HS-27A (cell line): ENCODE measurements around the gene KCNG2.
"Not testable (repeated sequence)": the region's sequence is repeated elsewhere in the genome, so short reads cannot be mapped to it uniquely, and the experiment has no call there.

ENCODE experiments used
- DNase-seq: peaks from one replicate; pipeline ENCODE4 v3.0.0-alpha.2; 2012; ENCODE audit warnings: low read depth, missing footprints

Gene KCNG2, protein sequence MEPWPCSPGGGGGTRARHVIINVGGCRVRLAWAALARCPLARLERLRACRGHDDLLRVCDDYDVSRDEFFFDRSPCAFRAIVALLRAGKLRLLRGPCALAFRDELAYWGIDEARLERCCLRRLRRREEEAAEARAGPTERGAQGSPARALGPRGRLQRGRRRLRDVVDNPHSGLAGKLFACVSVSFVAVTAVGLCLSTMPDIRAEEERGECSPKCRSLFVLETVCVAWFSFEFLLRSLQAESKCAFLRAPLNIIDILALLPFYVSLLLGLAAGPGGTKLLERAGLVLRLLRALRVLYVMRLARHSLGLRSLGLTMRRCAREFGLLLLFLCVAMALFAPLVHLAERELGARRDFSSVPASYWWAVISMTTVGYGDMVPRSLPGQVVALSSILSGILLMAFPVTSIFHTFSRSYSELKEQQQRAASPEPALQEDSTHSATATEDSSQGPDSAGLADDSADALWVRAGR

DNA sequence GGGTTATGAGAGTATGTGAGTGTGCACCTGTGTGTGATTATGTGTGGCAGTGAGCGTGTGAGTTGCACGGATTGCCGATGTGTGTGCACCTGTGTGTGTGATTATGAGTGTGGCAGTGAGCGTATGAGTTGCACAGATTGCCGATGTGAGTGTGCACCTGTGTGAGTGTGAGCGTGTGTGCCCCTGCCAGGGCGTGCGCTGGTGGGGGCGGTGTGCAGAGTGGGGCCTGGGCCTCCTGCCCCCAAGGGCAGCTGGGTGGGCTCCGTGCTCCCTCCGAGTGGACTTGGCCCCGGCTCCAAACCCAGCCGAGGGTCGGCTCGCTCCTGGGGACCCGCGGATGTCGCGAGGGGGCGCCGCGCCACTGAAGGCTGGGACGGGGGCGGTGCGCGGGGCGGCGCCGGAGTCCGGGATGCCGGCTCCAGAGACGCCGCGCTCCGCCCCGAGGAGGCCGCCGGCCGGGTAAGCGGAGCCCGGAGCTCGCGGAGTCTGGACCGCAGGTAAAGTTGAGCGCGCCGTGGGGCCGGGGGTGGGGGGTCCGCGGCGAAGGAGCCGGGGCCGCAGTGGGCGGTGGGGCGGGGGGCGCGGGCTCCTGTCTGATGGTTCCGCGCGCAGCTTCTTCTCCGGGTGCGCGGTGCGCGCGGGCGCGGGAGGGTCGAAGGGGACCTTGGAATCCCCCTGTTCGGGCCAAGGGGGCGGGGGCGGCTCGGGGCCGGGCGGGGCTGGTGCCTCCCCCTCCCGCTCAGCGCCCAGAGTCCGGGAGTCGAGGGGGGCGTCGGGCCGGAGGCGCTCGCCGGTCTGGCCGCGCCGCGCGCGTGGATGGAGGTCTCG is at the start of gene KCNG2:
KCNG2 (plus strand) TSS at position 421 of the 828 bp plus-strand sequence. CDS start 65,730 bp downstream, outside the sequence.
- no peak for DNase-seq

DNA sequence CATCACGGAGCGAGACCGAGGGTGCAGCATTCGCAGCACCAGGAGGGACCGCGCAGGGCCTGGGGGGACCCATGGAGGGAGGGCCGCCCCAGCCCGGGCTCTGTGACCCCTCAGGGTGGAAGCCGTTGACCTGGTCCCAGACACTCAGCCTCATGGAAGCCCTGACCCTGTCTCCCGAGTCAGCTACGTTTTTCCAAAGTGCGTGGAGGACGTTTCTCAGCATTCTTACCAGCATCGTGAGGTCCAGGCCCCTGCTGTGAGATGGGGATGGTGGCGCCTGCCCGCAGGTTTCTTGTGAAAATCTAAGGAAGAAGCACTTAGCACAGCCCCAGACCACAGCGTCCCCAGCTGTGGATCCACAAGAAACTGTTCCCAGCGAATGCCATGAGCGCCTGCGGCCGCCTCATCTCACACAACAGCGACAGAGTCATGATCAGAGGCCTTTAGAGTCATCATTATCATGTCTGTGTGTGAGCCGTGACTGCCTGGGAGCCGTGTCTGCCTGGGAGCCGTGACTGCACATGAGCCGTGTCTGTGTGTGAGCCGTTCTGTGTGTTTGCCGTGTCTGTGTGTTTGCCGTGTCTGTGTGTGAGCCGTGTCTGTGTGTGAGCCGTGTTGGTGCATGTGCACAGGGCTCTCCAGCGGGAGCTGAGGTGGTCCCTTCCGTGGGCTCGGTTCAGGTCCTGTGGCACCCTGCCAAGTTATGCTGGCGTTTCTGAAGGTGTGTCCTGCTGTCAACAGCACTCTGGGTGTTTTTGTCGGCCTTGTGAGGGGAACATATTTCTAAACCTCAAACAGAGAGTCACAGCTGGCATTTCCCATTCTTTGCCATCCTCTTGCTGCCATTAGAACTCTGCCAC is 49.2 kb upstream of the KCNG2 start:
- DNase-seq = no peak

DNA sequence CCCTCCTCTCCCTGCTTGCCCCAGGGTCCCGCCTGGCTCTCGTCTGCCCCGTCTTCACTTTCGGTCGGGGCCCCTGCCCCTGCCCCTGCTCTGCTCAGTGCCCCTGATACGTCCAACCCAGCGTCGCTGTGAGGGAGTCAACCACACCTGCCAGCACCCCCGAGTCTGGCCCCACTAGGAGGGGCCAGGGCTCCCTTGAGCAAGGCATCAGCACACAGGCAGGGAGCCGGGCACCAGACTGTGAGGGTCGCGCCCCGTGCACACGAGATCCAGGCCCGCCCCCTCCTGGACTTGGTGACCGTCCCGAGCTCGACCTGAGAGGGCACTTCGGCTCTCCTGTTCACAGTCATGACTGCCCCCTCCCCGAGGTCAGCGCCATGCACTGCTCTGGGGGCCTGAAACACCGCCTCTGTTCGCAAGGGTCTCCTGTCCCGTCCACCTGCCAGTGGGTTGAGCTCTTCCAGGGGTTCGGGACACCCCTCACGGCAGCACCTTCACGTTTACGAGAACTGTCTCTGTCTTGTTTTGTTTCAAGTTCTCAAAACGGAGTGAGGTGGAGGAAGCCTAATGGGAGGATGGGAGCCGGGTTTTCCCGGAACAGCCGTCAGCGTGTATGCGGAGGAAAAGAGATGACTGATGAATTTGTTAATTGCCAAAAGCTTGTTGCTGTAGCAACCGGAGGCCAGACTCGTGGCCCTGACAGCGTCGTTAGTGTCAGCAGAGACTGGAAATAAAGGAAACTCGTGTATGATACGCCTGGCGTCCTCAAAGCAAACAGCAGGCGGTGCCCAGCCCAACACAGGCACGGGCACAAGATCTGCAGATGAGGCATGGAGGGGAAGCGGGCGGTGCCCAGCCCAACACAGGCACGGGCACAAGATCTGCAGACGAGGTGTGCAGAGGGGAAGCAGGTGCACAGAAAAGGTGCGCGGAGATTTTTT is 48.2 kb upstream of the KCNG2 start:
- DNase-seq = no peak

DNA sequence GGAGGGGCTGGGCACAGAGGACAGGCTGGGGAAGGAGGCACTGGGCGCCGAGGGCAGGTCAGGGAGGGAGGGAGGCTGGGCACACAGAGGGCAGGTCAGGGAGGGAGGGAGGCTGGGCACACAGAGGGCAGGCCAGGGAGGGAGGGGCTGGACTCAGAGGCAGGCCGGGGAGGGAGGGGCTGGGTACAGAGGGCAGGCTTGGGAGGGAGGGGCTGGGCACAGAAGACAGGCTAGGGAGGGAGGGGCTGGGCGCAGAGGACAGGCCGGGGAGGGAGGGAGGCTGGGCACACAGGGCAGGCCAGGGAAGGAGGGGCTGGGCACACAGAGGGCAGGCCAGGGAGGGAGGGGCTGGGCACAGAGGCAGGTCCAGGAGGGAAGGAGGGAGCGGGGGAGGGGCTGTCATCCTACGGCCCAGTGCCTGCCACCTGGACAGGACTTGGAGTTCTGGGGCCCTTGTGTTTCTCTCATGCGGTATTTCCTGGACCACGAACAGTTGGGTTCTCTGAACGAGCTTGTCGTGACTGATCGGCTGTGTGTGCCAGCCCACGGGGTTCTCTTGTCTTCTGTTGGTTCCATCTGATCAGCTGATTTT is 46.7 kb upstream of the KCNG2 start:
- no peak for DNase-seq

DNA sequence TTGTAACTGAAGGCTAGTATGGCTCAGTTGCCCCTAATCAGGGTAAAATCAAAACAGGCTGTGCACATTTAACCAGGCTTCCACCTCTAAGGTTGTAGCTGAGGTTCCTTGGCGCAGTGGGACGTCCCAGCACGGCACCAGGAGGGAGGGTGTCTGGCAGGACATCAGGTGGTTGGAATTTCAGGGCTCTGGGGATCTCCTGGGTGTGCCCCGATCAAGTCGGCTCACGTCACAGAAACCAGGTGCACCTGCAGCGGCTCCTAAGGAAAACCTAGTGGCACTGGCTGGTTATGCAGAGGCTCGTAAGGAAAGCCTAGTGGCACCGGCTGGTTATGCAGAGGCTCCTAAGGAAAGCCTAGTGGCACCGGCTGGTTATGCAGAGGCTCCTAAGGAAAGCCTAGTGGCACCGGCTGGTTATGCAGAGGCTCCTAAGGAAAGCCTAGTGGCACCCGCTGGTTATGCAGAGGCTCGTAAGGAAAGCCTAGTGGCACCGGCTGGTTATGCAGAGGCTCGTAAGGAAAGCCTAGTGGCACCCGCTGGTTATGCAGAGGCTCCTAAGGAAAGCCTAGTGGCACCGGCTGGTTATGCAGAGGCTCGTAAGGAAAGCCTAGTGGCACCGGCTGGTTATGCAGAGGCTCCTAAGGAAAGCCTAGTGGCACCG is 45.7 kb upstream of the KCNG2 start:
- not testable (repeated sequence) for DNase-seq

DNA sequence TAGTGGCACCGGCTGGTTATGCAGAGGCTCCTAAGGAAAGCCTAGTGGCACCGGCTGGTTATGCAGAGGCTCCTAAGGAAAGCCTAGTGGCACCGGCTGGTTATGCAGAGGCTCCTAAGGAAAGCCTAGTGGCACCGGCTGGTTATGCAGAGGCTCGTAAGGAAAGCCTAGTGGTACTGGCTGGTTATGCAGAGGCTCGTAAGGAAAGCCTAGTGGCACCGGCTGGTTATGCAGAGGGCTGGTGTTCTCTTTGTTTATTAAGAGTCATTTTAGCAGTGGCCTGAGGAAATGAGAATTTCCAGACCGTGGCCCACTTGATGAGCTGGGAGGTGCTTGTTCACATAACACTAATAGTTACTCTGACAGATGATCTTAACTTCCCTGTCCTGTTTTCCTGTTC is 44.8 kb upstream of the KCNG2 start:
- DNase-seq = not testable (repeated sequence)

DNA sequence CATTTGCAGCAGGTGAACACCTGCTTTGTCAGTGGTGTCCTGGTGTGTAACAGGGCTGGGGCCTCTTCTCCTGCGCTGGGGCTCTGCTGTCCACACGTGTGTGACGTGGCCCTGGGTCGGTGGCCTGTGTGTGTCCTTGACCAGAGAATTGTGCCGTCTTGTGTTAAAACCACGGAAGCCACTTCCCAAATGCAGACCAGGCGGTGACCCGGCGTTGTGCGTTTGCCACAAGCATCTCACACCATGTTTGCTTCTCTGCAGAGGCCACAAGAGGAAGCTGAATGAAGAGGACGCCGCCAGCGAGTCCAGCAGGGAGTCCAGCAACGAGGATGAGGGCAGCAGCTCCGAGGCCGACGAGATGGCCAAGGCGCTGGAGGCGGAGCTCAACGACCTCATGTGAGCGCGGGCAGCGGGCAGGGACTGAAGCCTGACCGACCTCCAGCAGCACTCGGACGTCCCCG is 44.3 kb upstream of the KCNG2 start:
- no peak for DNase-seq

DNA sequence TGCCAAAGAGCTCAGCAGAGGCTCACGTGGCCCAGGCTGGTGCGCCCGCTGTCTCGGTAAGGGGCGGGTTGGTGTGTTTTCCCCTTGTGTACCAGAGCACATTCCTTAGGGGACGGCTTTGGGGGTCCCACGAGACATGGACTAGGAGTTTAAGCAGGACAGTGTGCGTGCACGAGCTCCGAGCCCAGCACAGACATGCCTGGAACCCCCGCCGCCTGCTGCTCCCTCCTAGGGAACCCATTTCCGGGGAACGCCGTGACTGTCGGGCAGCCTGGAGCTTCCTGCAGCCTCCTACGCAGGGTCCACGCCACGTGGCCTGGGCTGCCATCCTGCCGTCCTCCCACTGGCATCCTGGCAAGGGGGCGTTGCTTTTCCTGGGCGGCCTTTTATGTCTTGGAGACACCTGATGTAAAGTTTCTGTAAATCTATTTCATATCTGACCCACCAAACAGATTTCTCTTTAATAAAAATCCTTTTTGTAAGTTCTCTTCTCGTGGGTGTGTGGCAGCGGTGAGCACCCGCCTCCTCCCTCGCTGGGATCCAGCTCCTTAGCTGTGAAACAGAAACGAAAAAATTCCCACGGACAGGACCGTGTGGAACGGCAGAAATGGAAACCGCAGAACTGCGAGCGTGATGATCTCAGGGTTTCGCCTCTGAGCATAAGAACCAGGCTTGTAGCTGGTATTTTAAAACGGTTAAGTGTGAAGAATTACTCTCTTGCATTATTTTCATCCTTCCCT is 43.5 kb upstream of the KCNG2 start:
- no peak for DNase-seq

DNA sequence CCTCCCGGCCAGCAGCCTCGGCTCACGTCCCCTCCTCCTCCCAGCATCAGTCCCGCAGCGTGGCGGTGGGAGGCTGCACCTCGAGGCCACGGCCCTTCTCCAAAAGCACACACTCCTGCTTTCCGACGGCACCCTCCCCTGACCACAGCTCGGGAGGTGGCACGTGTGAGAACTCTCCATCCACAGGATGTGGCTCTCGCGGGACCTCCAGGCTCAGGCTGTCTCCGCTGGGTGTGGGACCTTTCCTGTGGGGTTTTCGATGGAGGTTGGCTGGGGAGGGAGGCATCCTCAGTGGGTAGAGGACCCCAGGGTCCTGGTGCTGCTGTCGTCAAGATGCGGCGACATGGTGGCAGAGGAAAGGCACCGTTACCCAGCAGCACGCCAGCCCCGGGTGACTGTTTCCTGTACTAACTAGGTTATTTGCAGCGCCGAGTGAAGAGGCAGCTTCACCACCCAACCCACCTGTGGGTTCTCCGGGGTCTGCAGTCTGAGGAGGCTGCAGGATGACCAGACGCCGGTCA is 42.8 kb upstream of the KCNG2 start:
- DNase-seq = no peak

DNA sequence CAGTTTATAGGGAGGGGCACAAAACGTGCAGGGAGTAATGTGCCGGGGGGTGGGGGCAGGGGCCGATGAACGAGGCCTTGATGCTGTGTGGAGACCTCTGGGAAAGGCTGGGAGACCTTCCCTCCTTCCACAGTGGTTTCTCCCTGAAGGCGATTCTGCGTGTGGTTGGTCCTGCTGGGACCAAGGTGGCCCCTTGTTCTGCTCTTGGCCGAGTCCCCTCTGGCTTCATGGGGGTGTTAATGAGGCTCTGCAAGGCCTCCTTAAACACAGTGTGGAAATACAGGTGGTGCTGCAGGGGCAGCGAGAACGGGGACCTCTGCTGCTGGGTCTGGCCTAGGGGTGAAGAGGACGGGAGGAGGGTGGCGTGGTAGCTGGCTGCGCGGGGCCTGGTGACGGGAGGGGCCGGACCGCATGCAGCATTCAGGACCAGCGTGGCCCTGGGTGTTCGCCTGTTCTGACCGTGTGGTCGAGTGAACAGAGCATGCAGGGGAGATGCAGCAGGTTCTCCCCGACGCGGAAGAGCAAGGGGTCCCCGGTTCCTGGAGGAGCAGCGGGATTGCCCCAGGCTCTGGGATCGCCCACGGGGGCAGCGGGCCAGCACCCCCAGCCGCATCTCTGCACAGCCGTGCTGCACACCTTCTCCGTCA is 42.1 kb upstream of the KCNG2 start:
- no peak for DNase-seq

DNA sequence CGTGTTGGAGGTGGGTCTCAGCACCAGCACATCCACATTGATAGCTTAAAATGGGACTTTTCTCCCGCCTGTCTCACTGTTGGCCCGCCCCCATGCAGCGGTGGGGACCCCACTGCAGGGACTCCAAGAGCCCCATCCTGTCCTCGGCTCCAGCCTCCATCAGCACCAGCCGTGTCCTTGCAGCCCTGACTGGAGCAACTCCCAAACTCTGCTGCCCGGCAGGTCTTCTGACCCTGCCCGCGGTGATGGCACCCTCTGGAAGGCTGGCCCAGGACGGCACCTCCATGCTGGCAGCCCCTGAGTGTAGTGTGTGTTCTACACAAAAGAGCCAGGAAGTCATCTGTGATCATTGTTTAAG is 41.6 kb upstream of the KCNG2 start:
- DNase-seq = no peak

DNA sequence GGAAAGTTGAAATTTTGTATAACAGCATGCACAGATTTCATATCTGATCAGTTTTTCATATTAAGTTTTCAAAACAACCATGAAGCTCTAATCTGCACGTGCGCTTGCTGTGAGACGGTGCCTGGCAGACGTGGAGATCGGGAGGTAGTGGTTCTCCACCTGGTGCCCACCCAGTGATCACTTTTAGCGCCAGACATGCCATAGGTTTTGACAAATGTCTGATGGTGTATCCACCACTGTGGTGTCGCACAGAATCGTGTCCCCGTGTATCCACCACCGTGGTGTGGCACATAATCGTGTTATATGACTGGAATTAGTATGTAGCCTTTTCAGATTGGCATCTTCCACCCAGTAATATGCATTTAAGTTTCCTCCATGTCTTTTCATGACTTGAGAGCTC is 40.9 kb upstream of the KCNG2 start:
- DNase-seq = no peak

DNA sequence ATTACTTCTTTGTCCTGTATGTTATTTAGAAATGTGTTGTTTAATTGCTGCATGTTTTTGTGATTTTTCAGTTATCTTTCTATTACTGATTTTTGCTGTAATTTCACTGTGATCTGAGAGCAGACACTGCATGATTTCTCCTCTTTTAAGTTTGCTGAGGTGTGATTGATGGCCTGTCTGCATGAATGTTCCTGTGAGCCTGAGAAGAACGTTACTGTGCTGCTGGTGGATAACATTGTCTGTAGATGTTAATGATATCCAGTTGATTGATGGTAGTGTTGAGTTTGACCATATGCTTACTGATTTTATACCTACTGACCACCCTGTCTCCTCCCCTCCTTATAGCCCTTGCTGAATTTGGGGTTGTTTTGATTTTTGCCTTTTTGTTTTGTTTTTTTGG is 37.4 kb upstream of the KCNG2 start:
- no peak for DNase-seq

DNA sequence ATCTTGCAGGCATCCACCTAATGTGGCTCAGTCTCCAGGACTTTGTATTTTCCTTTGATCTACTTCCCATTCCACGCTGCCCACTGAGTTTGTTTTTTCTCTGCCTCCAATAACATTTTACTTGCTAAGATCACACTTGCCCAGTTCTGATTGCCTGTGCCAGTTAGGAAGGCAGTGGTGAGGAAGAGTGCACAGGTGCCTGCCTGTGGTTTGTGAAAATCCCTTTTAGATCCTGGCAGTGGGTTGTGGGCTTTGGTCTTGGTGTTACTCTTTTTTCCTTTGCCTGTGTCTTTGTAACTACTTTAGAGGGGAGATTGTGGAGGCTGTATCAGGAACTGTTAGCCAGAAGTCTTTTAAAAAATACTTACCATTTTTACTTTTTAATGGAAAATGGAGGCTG is 36.9 kb upstream of the KCNG2 start:
- DNase-seq = no peak

DNA sequence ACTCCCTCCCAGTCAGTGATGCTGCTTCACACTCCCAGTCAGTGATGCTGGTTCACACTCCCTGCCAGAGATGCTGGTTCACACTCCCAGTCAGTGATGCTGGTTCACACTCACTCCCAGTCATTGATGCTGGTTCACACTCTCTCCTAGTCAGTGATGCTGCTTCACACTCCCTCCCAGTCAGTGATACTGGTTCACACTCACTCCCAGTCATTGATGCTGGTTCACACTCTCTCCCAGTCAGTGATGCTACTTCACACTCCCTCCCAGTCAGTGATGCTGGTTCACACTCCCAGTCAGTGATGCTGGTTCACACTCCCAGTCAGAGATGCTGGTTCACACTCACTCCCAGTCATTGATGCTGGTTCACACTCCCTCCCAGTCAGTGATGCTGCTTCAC is 34.3 kb upstream of the KCNG2 start:
- no peak for DNase-seq

DNA sequence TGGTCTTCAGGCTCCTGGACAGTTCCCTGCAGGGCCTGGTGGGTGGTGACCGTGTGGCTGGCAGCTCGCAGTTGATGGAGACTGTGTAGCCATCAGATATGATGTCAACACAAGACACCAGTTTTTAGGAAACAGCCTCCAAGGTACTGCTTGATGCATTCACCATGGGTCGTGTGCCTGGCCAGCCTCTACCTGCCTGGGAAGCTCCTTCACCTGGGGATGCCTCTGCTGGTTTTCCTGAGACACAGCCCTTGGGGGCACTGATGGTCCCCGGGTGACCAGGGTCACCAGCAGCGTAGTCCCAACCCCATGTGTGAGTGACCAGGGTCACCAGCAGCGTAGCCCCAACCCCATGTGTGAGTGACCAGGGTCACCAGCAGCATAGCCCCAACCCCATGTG is 33.6 kb upstream of the KCNG2 start:
- no peak for DNase-seq

DNA sequence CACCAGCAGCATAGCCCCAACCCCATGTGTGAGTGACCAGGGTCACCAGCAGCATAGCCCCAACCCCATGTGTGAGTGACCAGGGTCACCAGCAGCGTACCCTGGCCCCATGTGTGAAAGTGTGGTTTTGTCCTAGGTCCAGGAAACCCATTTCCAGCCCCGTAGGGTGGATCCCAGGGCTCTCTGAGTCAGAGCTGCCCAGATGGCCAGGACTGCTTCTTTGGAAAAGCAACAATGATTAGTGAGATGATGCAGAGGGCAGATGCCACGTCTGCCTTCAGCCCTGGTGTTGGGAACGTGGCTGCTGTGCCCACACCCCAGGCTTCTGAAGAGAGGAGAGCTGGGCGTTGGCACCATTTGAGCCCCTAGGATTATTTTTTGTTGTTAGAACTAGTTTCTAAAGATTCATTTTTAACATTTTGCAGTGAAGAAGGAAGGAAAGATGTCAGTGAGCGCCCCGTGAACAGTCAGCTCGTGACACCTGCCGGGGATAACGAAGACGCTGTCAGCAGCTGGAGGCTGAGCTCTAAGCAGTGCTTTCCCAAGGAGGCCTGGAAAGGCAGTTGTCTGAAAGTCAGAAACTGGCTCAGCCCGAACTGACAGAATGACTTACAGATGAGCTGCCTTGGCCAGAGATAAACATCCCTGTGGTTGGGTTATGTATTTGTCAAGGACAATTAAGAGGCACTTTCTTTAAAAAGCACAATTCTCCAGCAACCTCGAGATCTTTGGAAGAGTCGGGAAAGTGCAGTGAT is 32.1 kb upstream of the KCNG2 start:
- DNase-seq = no peak

DNA sequence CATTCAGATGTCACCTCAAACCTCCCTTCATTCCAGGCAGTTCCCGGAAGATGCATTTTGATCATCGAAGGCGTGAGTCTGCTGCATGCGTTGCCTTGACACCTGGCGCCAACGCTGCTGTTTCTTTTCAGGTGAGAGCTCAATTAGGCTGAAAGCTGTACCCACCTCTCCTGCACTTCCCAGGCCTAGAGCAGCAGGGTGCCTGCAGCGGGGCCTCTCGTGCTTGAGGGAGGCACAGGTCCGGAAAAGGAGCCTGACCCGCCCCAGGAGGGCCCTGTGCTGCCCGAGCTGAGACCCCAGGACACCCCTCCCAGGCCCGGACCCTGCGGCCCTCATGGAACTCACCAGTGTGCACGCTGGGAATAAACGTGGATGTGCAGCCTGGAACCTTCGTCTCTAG is 31.4 kb upstream of the KCNG2 start:
- DNase-seq = no peak
